B cell (primary cell): ENCODE results near the gene RNF224. TPM values are rescaled to one million over a fixed set of nuclear protein-coding genes. Genes with fewer than 3 reads are reported as not detected.

Experiments
- ATAC-seq: fragments of 200-7000 bp; cut with Tn5 transposase; one replicate; pipeline ENCODE4 v1.10.0; 2021; ENCODE audit warnings: low read depth, mild to moderate bottlenecking, moderate number of reproducible peaks, moderate library complexity
- CTCF ChIA-PET: fragments of 350-600 bp; sonication (Branson Sonifier 250); formaldehyde crosslinking; loops from one replicate; lab custom pipeline; 2021; ENCODE audit warnings: antibody characterized with exemption, inconsistent platforms; lab: Charles Lee
- POLR2A ChIA-PET: fragments of 350-600 bp; sonication (Branson Sonifier 250); formaldehyde crosslinking; loops from one replicate; lab custom pipeline; 2021; ENCODE audit warnings: antibody characterized with exemption; lab: Charles Lee
- DNase-seq: peaks from one replicate; pipeline ENCODE4 v3.0.0; 2013
- H2AFZ ChIP-seq: 2 replicates; pipeline ENCODE4 v1.6.1; 2012; ENCODE audit warnings: mild to moderate bottlenecking, low read depth, low read length; ENCODE audit not compliant: insufficient read depth, poor library complexity, severe bottlenecking
- H3K27ac ChIP-seq, 2 donors: 1 replicate in 1 of 2; 2 replicates in 1 of 2; pipeline ENCODE4 v1.5.1; 2012 to 2013; ENCODE audit warnings: low read length in 2 of 2, mild to moderate bottlenecking in 2 of 2, moderate library complexity in 1 of 2
- H3K27me3 ChIP-seq, 4 experiments: fragments of 200-600 bp in 1 of 4; sonication (generic) in 1 of 4; replicated peaks in 1 of 4; 1 replicate in 2 of 4; 2 replicates in 2 of 4; pipeline versions ENCODE4 v1.6.1 to v1.7.0; 2013 to 2016; ENCODE audit warnings: low read length in 3 of 4, mild to moderate bottlenecking in 2 of 4, mixed read lengths in 1 of 4, moderate library complexity in 1 of 4; ENCODE audit not compliant: insufficient read depth in 4 of 4, control insufficient read depth in 3 of 4; ENCODE audit errors: control extremely low read depth in 1 of 4
- H3K36me3 ChIP-seq, 2 experiments: replicated peaks in 1 of 2; 1 replicate in 1 of 2; 2 replicates in 1 of 2; pipeline versions ENCODE4 v1.6.1 to v1.7.1; 2013; ENCODE audit warnings: low read length in 1 of 2; ENCODE audit not compliant: insufficient read depth in 2 of 2, control insufficient read depth in 1 of 2; ENCODE audit errors: control extremely low read depth in 1 of 2, extremely low read depth in 1 of 2
- H3K4me1 ChIP-seq, 2 donors: fragments of 200-600 bp in 1 of 2; sonication (generic) in 1 of 2; 1 replicate in 1 of 2; 2 replicates in 1 of 2; pipeline versions ENCODE4 v1.5.1 to v1.6.1; 2013 to 2017; ENCODE audit warnings: low read length in 2 of 2; ENCODE audit not compliant: control insufficient read depth in 2 of 2, insufficient read depth in 2 of 2
- H3K4me2 ChIP-seq: replicated peaks from 2 replicates; pipeline ENCODE3; 2012; ENCODE audit warnings: mild to moderate bottlenecking, low read depth, low read length; ENCODE audit not compliant: poor library complexity, severe bottlenecking
- H3K4me3 ChIP-seq, 5 experiments: fragments of 200-600 bp in 1 of 5; sonication (generic) in 1 of 5; 1 replicate in 3 of 5; 2 replicates in 2 of 5; pipeline versions ENCODE4 v1.5.1 to v1.7.0; 2011 to 2016; ENCODE audit warnings: low read length in 4 of 5, mild to moderate bottlenecking in 4 of 5, low read depth in 2 of 5, control low read depth in 1 of 5, moderate library complexity in 1 of 5; ENCODE audit not compliant: insufficient read depth in 1 of 5; ENCODE audit errors: control extremely low read depth in 1 of 5, extremely low read depth in 1 of 5
- H3K79me2 ChIP-seq: fragments of 200-600 bp; sonication (generic); one replicate; pipeline ENCODE4 v1.6.0; 2016; ENCODE audit warnings: low read length; ENCODE audit not compliant: control insufficient read depth, insufficient read depth
- H3K9ac ChIP-seq: fragments of 200-600 bp; sonication (generic); 2 replicates; pipeline ENCODE4 v1.6.1; 2017; ENCODE audit warnings: mild to moderate bottlenecking, low read length, moderate library complexity
- H3K9me3 ChIP-seq, 3 donors: one replicate each; pipeline versions ENCODE4 v1.6.1 to v1.7.1; 2013; ENCODE audit warnings: low read length in 2 of 3; ENCODE audit not compliant: control insufficient read depth in 2 of 3, insufficient read depth in 1 of 3; ENCODE audit errors: control extremely low read depth in 1 of 3
- H4K20me1 ChIP-seq: 2 replicates; pipeline ENCODE4 v1.6.0; 2012; ENCODE audit warnings: mild to moderate bottlenecking, low read length; ENCODE audit not compliant: insufficient read depth, control insufficient read depth, poor library complexity, severe bottlenecking
- H3K27ac Mint-ChIP-seq: one replicate; pipeline ENCODE4 v1.8.0; 2021; ENCODE audit warnings: mixed read lengths
- H3K27me3 Mint-ChIP-seq: one replicate; pipeline ENCODE4 v1.8.0; 2021; ENCODE audit warnings: mixed read lengths
- H3K4me1 Mint-ChIP-seq: one replicate; pipeline ENCODE4 v1.8.0; 2021; ENCODE audit warnings: mixed read lengths
- H3K4me3 Mint-ChIP-seq: one replicate; pipeline ENCODE4 v1.8.0; 2021; ENCODE audit warnings: mixed read lengths
- H3K9me3 Mint-ChIP-seq: one replicate; pipeline ENCODE4 v1.8.0; 2022; ENCODE audit warnings: mixed read lengths; ENCODE audit not compliant: insufficient read depth
- CTCF ChIP-seq: fragments of 200-600 bp; IDR thresholded peaks from one replicate; pipeline ENCODE4 v1.8.0; 2022; ENCODE audit warnings: antibody characterized with exemption, mild to moderate bottlenecking
- EZH2 ChIP-seq: IDR thresholded peaks from 2 replicates; pipeline ENCODE4 v1.6.1; 2012; ENCODE audit warnings: borderline replicate concordance, low read depth, mild to moderate bottlenecking, moderate library complexity, low read length; ENCODE audit not compliant: insufficient read depth, poor library complexity, severe bottlenecking
- WGBS: methylation state at CpG from one replicate; pipeline ENCODE4 v1.1.5; 2013; ENCODE audit warnings: missing lambda C conversion rate; ENCODE audit not compliant: insufficient coverage; 5-methylcytosine and 5-hydroxymethylcytosine counted together
- intact Hi-C: fragments of 100-400 bp; cut with micrococcal nuclease; formaldehyde crosslinking; loops from one replicate; pipeline ENCODE4 v1.10.0; 2022
- polyA plus RNA-seq: library from polyadenylated mRNA; depleted of rRNA; stranded (reverse); fragments of >200 nt; gene quantifications from 2 replicates; pipeline ENCODE4 v1.2.3, GENCODE V29; 2012
- total RNA-seq, 2 donors: library from RNA; stranded (reverse); fragments of 120-200 nt in 1 of 2; gene quantifications; 1 replicate in 1 of 2; 2 replicates in 1 of 2; pipeline versions ENCODE4 v1.2.3 to v1.2.4, GENCODE V29; 2013 to 2022

The RNF224 gene
- total and polyA plus RNA-seq, 2 donors (not counting 1 experiment from before 2014, with no cell fraction given) = not detected

GRCh38 chr9:137215196-137215986 lies 11.9 kb upstream of the RNF224 start:
- H3K4me2 ChIP-seq = no peak overlapping the region
- CTCF ChIA-PET = no interaction called here
- no peaks in the 10 kb centered on the region for H4K20me1 ChIP-seq
- 97% methylated on average over 22 of the region's 22 CpGs for WGBS
- Mint-ChIP-seq H3K27ac (no peak overlapping the region), H3K4me1 (no peaks in the 10 kb centered on the region), H3K4me3 (no peak overlapping the region), H3K27me3 (no peaks in the 10 kb centered on the region), H3K9me3 (no peaks in the 10 kb centered on the region)
- H3K9ac ChIP-seq = no peak overlapping the region
- H3K36me3 ChIP-seq = no peaks in the 10 kb centered on the region
- POLR2A ChIA-PET = no interaction called here
- DNase-seq (no peak), ATAC-seq (no peak)
- no peaks in the 10 kb centered on the region for H3K4me1 ChIP-seq
- TF ChIP-seq EZH2 (no peak), CTCF (no peak)
- peaks cover 3% of the 10 kb centered on the region for H3K79me2 ChIP-seq
- no peak overlapping the region for H3K27ac ChIP-seq
- H3K27me3 ChIP-seq = no peaks in the 10 kb centered on the region
- no peaks in the 10 kb centered on the region for H3K9me3 ChIP-seq
- no peak overlapping the region for H2AFZ ChIP-seq
- intact Hi-C loops = no loop called here
- H3K4me3 ChIP-seq = no peak overlapping the region

DNA sequence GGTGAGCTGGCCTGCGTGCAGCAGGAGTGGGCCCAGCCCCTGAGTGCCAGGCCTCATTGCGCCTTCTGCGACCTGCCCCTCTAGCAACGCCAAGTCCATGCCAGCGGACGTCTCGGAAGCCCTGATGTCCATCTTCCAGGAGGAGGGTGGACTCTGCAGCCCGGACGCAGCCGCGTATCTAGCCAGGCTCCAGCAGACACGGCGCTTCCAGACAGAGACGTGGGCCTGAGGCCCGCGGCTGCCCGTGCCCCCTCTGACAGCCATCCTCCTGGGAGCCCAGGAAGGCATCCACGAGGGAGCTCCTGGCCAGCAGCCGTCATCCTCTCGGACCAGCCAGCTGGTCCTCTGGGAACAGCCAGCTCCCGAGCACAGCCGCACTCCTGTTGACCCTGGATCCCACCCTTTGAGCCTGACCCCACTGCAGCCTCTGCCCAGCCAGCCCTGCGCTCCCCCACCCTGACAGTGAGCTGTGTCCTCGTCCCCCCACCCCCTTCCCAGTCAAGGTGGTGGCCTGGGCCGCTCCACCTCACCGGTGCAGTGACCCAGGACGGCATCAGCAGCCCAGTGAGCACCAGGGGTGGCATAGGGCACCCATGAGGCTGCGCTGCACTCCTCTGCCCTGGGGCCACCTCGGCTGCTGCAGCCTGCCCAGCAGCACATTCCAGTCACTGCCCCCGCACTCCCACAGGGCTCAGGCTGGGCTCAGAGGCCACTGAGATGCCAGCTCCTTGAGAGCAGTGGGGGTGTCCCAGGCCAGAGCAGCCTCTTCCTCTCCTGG lies 10.9 kb upstream of the RNF224 start:
- no peak for TF ChIP-seq EZH2
- TF ChIP-seq CTCF = no peak
- ChIA-PET POLR2A (no interaction called here), CTCF (no interaction called here)
- Histone ChIP-seq H3K27ac (no peak overlapping the region), H3K36me3 (no peaks in the 10 kb centered on the region), H4K20me1 (no peaks in the 10 kb centered on the region), H3K79me2 (peaks cover 3% of the 10 kb centered on the region), H3K4me1 (no peaks in the 10 kb centered on the region), H2AFZ (no peak overlapping the region), H3K9ac (no peak overlapping the region), H3K27me3 (no peaks in the 10 kb centered on the region), H3K4me3 (no peak overlapping the region), H3K4me2 (no peak overlapping the region), H3K9me3 (no peaks in the 10 kb centered on the region)
- intact Hi-C loops = no loop called here
- Mint-ChIP-seq H3K27me3 (no peaks in the 10 kb centered on the region), H3K4me3 (no peak overlapping the region), H3K4me1 (peaks cover 2% of the 10 kb centered on the region), H3K27ac (no peak overlapping the region), H3K9me3 (no peaks in the 10 kb centered on the region)
- DNase-seq (no peak), ATAC-seq (no peak)
- WGBS = 99% methylated on average over 29 of the region's 30 CpGs
